ENCODE data around the gene MCAT.
"Not testable (repeated sequence)": the region's sequence is repeated elsewhere in the genome, so short reads cannot be mapped to it uniquely, and the experiment has no call there.

MCAT gene

DNA sequence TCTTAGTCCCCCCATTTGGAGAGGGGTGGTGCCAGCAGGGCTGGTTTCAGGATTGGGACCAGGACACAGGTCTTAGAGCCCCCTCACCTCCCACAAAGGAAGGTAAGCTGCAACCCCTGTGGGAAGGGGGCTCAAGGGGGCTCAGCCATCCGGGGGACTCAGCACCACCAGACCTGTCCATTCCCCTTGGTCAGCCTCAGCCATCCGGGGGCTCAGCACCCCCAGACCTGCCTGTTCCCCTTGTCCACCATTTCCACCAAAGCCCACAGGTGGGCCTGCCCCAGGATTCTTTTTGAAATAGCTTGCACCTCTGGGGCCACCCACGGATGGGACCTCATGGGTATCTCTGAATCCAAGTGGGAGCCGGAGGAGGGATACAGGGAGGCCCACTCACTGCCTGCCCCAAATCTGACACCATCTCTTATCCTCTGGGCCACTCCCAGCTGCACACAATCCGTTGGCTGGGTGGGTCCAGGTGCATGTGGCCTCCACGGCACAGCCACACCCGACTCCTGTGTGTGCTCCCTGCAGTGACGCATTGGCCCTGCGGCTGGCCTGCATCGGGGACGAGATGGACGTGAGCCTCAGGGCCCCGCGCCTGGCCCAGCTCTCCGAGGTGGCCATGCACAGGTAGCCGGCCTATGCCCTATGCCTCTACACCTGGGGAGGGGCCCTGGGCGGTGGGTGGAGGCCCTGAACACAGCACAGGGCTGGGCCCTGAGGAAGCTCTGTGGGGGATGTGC, 15.9 kb downstream of the MCAT start:
- DNase-seq (ENCODE audit: low read depth in 1 of 2, low spot score in 1 of 2) = no peak

DNA sequence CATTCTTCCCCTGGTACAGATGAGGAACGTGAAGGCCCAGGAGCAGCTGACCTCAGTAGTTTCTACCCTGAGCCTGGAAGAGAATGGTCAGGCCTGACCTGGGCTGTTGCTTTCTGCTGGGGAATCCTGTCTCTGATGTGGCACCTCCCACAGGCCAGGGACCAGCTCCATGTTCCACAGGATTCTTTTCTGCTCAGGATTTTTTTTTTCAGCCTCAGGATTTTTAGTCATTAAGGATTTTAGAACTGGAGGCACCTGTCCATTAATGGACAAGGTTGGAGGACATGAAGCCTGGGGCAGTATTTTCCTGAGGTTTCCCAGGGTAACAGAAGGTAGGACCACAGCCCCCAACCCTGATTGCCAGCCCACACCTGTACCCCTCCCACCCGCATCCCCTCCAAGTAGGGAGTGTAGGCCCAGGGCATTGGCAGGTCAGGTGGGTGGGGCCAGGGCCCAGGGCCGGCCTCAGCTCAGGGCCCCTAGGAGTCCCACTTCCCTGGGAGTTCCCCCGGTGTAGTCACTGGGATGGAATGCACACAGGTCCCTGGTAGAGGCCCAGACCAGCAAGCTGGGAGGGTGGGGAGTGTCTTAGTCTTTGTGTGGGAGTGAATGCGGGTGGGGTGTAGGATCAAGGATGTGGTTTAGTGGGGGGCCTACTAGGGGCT, 16.6 kb downstream of the MCAT start:
- DNase-seq (ENCODE audit: low read depth in 1 of 2, low spot score in 1 of 2) = no peak

DNA sequence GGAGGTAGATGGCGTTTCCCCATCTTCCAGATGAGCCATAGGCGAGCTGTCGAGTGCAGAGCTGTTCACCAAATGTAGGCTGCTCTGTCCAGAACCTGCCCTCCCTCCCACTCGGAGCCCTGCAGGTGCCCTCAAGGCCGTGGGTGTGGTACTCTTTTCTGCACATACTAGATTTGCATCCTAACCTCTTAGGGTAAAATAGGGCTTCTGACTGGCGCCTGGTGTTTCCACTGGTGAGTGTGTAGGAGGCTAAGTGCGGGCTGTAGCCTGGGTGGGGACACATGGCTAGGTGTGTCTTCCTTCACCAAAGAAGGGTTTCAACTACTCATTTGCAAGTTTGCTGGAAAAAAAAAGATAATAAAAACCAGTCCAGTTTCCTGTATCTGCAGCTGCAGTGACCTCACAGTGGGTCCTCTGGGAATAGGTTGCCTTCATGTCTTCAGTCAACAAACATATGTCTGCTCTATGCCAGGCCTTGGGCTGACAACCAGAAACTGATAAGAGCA, 24.2 kb downstream of the MCAT start:
- DNase-seq (ENCODE audit: low read depth in 1 of 2, low spot score in 1 of 2) = no peak

DNA sequence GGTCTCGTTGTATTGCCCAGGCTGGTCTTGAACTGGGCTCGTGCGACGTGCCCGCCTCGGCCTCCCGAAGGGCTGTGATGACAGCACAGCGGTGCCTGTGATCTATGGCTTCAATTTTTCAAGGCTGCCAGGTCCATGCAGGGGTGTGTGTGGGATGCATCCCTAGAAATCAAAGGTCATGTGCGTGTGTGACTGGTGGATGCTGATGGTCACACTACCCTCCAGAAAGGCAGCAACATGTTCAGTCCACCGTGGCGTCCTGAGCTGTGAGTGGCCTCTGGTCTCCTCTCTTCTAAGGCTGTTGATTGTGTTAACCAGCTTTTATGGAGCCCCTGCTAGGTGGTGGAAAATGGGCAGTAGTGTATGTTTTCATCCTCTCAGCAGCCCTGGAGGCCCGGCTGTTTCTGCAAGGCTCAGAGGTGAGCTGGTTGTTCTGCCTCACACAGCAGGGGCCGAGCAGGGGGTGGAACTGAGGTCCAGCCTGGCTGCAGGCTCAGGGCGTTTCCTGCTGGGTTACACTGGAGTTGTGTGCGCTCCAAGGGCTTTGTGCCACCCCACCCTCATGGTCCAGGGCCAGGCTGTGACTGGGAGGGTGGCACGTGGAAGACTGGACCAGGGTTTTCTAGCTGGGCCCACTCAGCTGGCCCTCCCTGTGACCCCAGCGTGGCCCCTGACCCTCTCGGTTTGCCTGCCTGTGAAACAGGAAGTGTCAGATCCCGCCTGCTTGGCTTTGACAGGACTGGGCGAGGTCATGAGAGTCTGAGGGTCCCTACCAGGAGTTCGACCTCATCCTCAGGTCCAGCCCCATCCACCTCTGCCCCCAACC, 25.0 kb downstream of the MCAT start:
- no peak for DNase-seq (ENCODE audit: low read depth in 1 of 2, low spot score in 1 of 2)

DNA sequence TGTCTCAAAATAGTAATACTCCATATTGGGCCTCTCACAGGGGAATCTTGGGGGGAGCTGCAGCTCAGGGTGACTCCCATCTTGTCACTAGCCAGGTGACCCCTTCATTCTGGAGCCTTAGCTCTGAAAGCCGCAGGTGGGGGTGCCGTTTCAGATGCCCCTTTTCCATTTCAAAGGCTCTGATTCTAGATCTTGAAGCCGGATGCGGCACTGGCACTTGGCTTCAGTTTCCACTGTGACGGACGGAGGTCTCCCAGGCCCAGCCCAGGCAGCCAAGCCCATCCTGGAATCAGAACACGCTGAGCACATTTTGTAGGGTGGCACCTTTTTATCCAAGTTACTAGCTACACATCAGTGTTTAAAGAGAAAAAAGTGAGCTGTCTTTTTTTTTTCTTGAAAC, 26.3 kb downstream of the MCAT start:
- no peak for DNase-seq (ENCODE audit: low read depth in 1 of 2, low spot score in 1 of 2)

DNA sequence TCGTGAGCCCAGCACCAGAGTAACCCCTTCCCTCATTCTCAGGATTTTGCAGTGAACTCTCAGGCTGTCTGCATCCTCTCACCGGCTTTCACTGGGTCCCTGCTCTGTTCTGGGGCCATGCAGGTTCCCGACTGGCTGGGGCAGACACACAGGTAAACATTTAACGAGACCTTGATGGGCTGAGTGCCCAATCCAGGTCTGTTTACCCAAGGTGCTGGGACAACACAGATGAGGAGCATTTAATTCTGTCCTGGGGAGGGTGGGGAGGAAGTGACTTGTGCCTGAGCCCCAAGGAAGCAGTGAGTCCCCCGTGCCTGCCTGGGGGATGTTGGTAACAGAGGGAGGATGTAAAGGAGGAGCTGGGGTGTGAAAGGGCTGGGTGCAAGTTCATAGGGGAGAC, 28.2 kb downstream of the MCAT start:
- no peak for DNase-seq (ENCODE audit: low read depth in 1 of 2, low spot score in 1 of 2)

DNA sequence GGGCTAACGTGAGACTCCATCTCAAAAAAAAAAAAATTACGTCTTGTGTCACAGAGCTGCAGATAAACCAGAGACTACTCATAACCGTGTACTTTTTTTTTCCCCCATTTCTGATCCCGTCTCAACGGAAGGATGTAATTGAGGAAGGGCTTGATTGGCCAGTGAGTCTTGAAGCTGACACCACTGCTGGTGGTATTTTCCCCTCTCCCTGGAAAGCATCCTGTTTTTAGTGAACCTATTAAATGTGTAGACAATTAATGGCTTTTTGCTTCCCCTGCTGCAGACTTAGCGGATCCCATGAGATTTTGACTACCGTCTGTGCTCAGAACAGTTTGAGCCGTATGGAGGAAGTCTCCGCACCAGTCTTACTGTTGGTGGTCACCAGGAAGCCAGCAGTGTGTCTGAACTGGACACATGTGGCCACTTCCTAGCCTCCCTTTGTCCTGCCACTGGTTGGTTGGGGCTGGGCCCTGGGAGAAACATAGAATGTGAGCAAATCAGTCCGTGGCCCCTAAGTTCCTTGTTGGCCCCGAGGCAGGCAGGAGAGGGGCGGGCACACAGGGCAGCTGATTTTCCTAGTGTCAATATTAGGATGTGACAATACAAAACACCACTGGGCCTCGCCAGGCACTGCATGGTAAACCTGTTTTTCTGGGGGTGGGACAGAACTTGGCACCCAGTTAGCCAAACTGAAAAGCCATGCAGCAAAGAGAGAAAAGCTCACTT, 29.5 kb downstream of the MCAT start:
- DNase-seq (ENCODE audit: low read depth in 1 of 2, low spot score in 1 of 2) = no peak

DNA sequence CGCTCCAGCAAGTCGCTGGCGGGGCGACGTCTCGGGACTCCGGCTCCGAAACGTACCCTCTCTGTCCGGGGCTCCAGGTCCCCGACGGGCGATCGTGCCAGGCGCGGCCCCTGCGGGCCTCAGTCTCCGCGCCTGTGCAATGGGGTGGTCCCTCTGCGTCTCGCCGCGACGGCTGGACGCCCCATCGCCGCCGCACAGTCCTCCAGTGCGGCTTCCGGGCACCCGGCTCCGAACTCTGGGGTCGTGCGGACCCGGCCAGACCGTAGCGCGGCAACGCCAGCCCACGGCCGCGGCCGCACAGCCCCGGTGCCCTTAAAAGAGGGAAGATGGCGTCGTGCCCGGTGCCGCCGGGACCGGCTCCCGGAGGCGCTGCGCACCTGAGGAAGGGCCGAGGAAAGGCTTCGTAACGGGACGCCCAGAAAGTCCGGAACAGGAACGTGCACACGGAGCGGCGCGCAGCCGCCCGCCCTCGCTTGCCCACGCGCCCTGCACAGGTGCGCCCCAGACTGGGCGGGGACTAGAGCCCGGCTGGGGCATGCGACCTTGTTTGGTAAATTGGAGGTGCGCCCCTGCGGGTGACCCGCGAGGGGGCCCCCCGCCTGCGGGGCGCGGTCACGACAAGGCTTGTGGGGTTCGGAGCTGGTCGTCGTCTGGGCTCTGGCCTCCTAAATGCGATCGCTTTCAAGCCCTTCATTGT, 32.1 kb downstream of the MCAT start:
- DNase-seq (ENCODE audit: low read depth in 1 of 2, low spot score in 1 of 2) = no peak

DNA sequence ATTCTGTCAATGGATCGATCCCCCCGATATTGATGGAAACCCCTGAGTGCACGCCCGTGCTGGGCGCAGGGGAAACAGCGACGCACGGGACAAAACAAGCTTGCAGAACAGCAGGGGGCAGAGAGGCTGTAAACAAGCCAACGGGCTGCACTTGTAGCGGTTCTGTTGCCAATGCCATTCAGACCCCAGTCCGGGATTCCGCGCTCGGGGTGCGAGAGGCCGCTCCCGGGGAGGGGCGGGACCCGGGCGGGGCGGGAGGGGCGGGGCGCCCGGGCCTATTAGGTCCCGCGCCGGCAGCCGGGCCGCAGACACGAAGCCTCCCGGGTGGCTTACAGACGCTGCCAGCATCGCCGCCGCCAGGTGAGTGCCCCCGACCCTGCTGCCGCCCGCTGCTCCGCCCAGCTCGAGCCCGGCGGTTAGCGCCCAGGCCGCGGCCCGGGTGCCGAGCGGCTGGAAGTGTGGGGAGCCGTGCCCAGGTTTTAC, 32.7 kb downstream of the MCAT start, which contains the start of gene BIK:
TSS of gene BIK (plus strand) at position 307 of the 483 bp plus-strand sequence. CDS start 13,273 bp downstream, outside the sequence.
- peak; percentile 13 to 16 for DNase-seq (ENCODE audit: low read depth in 1 of 2, low spot score in 1 of 2)

DNA sequence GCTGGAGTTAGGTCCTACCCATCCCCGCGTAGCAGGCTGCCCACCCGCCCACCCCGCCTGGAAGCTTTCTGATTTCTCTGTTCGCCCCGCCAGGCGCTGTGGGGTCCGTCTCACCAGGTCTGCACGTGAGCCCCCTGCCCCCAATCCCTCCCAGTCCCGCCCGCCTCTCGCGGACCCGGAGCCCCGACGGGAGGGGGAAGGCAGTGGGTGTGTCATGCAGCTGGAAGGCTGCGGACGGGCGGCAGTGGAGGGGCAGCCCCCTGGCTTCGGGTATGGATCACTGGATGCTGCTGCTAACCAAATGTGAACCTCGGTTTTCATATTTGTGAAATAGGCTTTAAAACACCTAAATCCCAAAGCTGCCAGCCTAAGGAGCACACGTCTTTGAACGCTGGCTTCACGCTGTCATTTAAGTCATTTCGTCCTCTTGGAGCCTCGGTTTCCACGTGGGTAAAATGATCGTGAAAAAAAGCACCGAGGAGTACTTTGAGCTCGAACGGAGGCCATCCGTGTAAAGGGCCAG, 33.2 kb downstream of the MCAT start:
- no peak for DNase-seq (ENCODE audit: low read depth in 1 of 2, low spot score in 1 of 2)

DNA sequence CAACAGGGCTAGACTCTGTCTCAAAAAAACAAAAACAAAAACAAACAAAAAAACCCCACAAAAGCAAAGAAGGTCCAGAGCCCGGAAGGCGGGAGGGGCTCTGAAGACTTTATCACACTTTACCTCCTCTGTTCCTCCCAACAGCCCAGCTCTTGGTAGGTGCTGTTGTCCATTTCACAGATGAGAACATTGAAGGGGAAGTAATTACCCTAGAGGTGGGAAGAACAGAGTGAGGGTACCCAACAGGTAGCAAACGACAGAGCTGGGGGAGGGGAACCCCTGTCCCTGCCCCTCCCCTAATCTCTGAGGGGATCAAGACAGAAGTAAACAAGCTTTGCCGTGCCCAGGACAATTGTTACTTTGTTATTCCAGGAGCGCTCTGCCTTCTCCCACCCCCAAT, 33.7 kb downstream of the MCAT start:
- DNase-seq (ENCODE audit: low read depth in 1 of 2, low spot score in 1 of 2) = no peak

DNA sequence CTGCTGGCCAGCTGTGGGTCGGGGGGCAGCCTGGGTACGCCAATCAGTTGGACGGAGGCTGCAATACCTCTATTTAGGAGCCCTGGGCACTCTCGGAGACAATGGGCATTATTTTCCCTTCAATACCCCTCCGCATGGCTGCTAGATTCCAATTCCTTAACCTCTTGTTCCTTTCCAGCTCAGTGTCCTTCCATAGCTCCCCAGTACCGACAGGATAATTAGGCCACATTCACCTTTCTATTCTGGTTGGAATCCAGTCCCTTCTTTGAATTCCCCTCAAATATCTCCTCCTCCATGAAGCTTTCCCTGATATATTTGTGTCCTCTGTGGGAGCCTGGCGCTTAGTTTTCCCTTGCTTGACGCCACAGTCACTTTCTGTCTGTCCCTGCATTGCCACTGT, 36.9 kb downstream of the MCAT start:
- no peak for DNase-seq (ENCODE audit: low read depth in 1 of 2, low spot score in 1 of 2)

DNA sequence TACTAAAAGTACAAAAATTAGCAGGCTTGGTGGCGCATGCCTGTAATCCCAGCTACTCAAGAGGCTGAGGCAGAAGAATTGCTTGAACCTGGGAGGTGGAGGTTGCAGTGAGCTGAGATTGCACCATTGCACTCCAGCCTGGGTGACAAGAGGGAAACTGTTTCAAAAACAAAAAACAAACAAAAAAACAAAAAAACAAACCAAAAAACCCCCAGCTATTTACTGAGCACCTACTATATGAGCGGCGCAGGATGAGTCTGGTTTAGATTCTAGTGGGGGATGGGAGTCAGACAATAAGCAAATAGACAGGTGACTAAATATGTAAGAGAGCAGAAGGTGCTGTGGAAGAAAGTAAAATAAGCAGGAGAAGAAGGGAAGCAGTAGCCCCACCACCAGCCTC, 38.2 kb downstream of the MCAT start:
- DNase-seq (ENCODE audit: low read depth in 1 of 2, low spot score in 1 of 2) = not testable (repeated sequence)

DNA sequence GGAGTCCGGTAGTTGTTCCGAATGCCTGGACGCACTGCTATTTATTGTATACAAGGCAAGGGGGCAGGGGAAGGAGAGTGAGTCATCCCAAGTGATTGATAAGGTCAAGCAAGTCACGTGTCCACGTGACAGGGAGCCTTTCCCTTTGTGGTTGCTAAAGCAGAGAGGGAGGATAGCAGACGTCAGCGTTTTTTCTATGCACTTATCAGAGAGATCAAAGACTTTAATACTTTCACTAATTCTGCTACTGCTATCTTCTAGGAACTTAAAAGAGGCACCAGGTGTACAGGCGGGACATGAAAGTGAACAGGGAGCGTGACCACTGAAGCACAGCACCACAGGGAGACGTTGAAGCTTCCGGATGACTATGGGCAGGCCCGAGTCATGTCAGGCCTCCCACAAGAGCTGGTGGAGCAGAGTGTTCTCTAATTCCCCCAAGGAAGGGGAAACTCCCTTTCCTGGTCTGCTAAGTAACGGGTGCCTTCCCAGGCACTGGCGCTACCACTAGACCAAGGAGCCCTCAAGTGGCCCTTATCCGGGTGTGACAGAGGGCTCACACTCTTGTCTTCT, 39.1 kb downstream of the MCAT start:
- not testable (repeated sequence) for DNase-seq (ENCODE audit: low read depth in 1 of 2, low spot score in 1 of 2)

DNA sequence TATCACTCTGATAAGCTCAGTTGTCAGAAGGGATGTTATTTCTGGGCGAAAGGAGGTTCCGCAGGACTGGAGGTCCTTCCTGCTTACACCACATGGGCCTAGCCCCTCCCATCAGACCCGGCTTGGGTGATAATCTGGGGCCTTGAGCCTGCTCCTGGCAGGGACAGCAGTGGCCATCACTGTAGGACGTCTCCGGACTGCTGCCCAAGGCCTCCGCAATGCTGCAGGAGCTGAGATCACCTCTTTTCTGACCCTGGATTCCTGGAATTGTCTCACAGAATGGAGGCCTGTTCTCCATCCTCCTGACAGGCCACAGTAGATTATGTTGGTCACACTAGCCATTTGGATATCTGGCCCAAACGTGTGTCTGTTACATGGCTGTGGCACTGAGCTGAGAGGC, 41.9 kb downstream of the MCAT start:
- no peak for DNase-seq (ENCODE audit: low read depth in 1 of 2, low spot score in 1 of 2)

DNA sequence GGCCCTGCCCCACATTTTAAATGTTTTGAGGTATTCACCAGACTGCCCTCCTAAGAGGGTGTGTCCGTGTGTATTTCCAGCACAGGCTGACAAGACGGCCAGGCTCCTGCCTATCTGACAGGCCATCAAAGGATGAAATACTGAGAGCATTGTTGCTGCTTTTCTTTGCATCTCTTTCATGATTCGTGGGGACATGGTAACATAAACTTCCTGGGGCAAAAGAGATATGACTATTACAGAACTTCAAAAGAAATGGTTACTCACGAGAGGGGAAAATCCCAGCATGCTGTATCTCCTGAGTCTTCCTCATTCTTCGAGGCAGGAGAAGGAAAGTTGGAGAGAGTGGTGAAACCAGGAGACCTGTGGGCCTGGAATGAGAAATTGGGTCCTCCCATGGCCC, 43.0 kb downstream of the MCAT start:
- DNase-seq (ENCODE audit: low read depth in 1 of 2, low spot score in 1 of 2) = no peak

DNA sequence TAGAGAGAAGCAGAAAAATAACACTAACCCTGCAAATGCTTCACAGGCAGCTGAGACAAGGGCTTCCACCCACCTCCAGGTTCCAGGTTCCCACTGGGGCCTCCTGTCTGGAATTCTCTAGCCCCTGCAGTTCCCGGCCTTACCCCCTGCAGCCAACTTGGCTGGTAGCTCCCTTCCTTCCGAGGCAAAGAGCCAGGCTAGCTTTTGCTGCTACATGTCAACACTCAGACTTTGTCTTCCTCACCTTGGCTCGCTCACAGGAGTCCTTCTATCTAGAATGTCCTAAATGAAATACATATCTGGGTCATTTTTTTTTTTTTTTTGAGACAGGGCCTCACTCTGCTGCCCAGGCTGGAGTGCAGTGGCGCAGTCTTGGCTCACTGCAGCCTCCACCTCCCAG, 44.1 kb downstream of the MCAT start:
- no peak for DNase-seq (ENCODE audit: low read depth in 1 of 2, low spot score in 1 of 2)

DNA sequence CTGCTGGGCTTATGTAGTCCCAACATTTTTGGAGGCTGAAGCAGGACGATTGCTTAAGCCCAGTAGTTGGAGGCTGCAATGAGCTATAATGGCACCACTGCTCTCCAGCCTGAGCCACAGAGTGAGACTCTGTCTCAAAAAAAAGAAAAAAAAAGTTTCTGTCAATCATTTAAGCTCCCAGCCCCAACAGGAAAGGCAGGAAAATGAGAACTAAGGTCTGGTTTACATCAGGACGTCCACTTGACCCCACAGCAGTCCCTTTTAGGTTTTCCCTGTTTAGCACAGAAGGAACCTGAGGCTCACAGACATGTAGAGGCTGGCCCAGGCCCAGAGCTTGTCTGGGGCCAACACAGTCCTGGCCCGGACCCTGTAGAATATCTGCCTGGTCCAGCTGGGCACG, 44.8 kb downstream of the MCAT start:
- no peak for DNase-seq (ENCODE audit: low read depth in 1 of 2, low spot score in 1 of 2)

DNA sequence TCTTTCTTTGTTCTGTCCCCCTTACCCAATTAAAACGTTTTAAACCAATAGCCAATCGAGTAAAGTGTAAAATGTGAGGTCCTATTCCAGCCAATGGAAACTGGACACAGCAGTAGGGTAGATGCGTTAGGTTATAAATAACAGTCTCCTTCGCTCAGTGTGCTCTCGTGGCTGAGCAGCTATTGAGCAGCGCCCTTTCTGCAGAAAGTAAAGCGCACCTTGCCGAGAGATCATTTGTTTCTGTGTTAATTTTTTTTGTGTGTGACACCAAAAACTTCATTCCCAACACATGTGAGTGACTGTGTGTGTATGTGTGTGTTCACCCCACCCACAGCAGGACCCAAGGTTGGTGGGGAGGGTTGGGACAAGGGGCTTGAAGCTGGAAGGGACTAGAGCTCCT, 46.8 kb downstream of the MCAT start:
- DNase-seq (ENCODE audit: low read depth in 1 of 2, low spot score in 1 of 2) = no peak

DNA sequence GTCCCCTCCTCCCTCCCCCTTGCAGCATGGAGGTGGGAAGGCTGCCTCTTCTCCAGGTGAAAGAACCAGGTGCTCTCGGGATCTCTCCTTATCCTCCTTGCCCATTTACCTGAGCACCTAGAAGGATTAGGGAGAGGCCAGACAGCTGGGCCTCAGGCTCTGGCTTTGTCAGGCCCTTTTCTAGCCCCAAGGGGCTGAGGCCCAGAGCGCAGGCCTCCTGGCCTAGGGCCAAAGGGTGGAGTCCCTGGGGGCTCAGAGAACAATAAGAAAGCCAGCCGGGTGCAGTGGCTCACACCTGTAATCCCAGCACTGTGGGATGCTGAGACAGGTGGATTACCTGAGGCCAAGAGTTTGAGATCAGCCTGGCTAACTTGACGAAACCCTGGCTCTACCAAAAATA, 48.6 kb downstream of the MCAT start:
- no peak for DNase-seq (ENCODE audit: low read depth in 1 of 2, low spot score in 1 of 2)
